RWPE2 (cell line): ENCODE results near the gene KIAA1671.

Source experiments
- ATAC-seq: fragments of 200-7000 bp; cut with Tn5 transposase; 3 replicates; pipeline ENCODE4 v1.9.1; 2021; ENCODE audit warnings: low read depth
- DNase-seq: peaks from one replicate; pipeline ENCODE4 v3.0.0-alpha.2; 2020; ENCODE audit warnings: low spot score
- H3K27ac ChIP-seq: fragments of 450-650 bp; 2 replicates; pipeline ENCODE4 v1.5.1; 2017; ENCODE audit warnings: mild to moderate bottlenecking; ENCODE audit not compliant: poor library complexity, severe bottlenecking
- H3K27me3 ChIP-seq: fragments of 250-450 bp; sonication (Bioruptor Pico); 2 replicates; pipeline ENCODE4 v1.5.1; 2021; ENCODE audit warnings: mild to moderate bottlenecking, moderate library complexity; ENCODE audit not compliant: insufficient read depth, poor library complexity, severe bottlenecking
- H3K36me3 ChIP-seq: fragments of 250-450 bp; sonication (Bioruptor Pico); 2 replicates; pipeline ENCODE4 v1.5.1; 2020; ENCODE audit warnings: low read depth, mild to moderate bottlenecking, moderate library complexity
- H3K4me1 ChIP-seq: fragments of 250-450 bp; sonication (Bioruptor Pico); 2 replicates; pipeline ENCODE4 v1.5.1; 2021; ENCODE audit warnings: mild to moderate bottlenecking, moderate library complexity; ENCODE audit not compliant: insufficient read depth, poor library complexity, severe bottlenecking
- H3K4me3 ChIP-seq: fragments of 250-450 bp; sonication (Bioruptor Pico); 2 replicates; pipeline ENCODE4 v1.5.1; 2021; ENCODE audit warnings: mild to moderate bottlenecking, moderate library complexity; ENCODE audit not compliant: severe bottlenecking
- H3K9me3 ChIP-seq: fragments of 250-450 bp; sonication (Bioruptor Pico); 2 replicates; pipeline ENCODE4 v1.5.1; 2021; ENCODE audit warnings: mild to moderate bottlenecking, moderate library complexity; ENCODE audit not compliant: severe bottlenecking
- TF ChIP-seq, protein P1 (sequence below): fragments of 450-650 bp; IDR thresholded peaks from one replicate; pipeline ENCODE4 v1.5.1; 2017; ENCODE audit warnings: mild to moderate bottlenecking, moderate library complexity; ENCODE audit not compliant: poor library complexity, severe bottlenecking

KIAA1671 gene

DNA sequence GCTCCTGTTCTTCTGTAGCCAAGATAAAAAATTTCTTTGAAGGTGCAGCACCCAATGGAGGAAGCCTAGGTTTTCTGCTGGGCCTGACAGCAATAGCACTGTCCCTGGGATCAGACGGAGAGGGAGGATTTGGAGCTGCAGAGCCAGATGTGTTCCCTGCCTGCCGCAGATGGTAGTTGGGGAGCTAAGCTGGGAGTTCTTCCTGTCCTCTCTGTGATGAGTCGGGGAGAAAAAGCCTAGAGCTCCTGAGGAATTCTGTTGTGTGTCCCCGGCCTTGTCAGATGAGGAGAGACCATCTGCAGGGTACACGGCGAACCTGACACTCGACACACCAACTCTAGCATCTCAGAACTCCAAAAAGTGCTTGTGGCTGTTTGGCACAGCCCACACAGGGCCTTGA, 143.4 kb downstream of the KIAA1671 start:
- TF ChIP-seq, protein P1, sequence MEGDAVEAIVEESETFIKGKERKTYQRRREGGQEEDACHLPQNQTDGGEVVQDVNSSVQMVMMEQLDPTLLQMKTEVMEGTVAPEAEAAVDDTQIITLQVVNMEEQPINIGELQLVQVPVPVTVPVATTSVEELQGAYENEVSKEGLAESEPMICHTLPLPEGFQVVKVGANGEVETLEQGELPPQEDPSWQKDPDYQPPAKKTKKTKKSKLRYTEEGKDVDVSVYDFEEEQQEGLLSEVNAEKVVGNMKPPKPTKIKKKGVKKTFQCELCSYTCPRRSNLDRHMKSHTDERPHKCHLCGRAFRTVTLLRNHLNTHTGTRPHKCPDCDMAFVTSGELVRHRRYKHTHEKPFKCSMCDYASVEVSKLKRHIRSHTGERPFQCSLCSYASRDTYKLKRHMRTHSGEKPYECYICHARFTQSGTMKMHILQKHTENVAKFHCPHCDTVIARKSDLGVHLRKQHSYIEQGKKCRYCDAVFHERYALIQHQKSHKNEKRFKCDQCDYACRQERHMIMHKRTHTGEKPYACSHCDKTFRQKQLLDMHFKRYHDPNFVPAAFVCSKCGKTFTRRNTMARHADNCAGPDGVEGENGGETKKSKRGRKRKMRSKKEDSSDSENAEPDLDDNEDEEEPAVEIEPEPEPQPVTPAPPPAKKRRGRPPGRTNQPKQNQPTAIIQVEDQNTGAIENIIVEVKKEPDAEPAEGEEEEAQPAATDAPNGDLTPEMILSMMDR = no peak
- no peaks in the 10 kb centered on the region for H3K27me3 ChIP-seq
- ATAC-seq = no peak
- no peaks in the 10 kb centered on the region for H3K4me1 ChIP-seq
- H3K27ac ChIP-seq = no peak overlapping the region
- H3K36me3 ChIP-seq = 0 out of 2 replicates have a peak, but pooled peaks cover 3% of the 10 kb centered on the region
- H3K4me3 ChIP-seq = no peak overlapping the region
- no peak for DNase-seq
- no peaks in the 10 kb centered on the region for H3K9me3 ChIP-seq

DNA sequence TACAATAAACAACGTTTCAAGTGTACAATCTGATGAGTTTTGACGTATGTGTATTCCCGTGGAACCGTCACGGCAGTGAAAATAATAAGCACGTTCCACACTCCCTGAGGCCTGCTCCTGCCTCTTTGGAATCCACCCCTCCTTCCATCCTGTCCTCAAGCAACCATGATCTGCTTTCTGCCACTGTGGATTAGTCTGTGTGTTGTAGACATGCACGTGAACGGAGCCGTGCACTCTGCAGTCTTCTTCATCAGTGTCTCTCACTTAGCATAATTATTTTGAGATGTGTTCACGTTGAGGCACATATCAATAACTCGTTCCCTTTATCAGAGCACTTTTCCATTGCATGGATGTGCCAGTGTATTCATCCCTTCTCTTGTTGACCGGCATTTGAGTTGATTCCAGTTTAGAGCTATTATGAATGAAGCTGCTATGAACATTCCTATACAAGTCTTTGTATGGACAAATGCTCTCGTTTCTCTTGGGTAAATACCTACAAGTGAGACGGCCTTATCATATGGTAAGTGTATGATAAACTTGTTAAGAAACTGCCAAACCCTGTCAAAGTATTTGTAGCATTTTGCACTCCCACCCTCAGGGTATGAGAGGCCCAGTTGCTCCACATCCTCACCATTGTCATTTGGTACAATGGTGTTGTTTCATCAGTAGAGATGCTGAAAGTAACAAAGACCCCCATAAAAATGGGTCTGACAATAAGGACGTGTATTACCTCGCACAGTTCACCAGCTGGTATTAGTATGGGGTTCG, 144.3 kb downstream of the KIAA1671 start:
- ATAC-seq (no peak), DNase-seq (no peak)
- H3K27ac ChIP-seq = no peak overlapping the region
- TF ChIP-seq, protein P1 = no peak
- 0 out of 2 replicates have a peak, but pooled peaks cover 3% of the 10 kb centered on the region for H3K36me3 ChIP-seq
- H3K9me3 ChIP-seq = no peaks in the 10 kb centered on the region
- H3K4me3 ChIP-seq = no peak overlapping the region
- H3K4me1 ChIP-seq = no peaks in the 10 kb centered on the region
- H3K27me3 ChIP-seq = no peaks in the 10 kb centered on the region

DNA sequence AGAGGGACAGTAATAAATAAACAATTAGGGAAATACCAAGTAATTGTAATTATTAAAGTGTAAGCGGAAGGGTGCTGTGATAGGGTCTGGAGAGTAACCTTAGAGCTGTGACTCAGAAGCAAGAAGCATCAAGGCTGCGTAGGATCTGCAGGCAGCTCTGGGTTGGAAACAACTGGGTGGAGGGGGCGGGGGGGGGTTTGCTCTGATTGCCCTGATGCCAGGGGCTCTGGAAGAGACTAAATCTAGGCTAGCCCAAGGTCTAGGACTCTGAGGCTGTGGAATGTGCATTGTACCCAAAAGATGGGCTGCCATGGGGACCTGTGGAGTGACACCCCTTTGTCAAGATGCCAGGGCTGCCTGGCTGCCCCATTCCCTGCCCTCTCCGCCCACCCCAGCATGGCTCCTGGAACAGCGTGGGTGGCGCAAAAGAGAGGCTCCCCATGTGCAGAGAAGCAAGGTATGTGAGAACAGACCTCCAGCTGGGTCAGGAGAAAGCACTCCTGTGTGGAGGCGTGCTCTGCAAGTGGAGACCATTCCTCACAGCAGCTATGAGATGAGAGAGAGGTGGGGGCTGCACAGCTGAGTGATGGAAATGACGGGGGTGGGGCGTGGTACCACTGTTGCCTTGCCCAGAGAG, 146.0 kb downstream of the KIAA1671 start:
- DNase-seq = no peak
- ATAC-seq = no peak
- 0 out of 2 replicates have a peak, but pooled peaks cover 3% of the 10 kb centered on the region for H3K36me3 ChIP-seq
- H3K4me3 ChIP-seq = no peak overlapping the region
- no peaks in the 10 kb centered on the region for H3K27me3 ChIP-seq
- no peak overlapping the region for H3K27ac ChIP-seq
- TF ChIP-seq, protein P1 = no peak
- no peaks in the 10 kb centered on the region for H3K9me3 ChIP-seq
- no peaks in the 10 kb centered on the region for H3K4me1 ChIP-seq

DNA sequence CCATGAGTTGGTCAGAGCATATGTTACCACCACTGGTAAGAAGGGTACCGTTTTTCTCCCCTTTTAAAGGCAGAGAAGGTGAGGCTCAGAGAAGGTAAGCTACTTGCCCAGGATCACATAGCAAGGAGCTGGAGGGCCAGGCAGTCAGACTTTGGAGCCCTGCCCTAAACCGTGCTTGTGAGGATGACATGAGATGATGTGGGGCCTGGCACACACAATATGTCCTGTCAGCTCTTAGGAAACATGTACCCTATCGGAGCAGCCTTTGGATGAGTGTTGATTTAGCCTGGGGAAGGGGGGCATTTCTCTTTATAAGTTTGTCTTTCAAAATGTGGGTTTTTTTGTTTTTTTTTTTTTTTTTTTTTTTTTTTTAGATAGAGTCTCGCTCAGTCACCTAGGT, 146.7 kb downstream of the KIAA1671 start:
- H3K9me3 ChIP-seq = no peaks in the 10 kb centered on the region
- ATAC-seq = no peak
- H3K27me3 ChIP-seq = no peaks in the 10 kb centered on the region
- TF ChIP-seq, protein P1 = no peak
- no peaks in the 10 kb centered on the region for H3K4me1 ChIP-seq
- no peak overlapping the region for H3K27ac ChIP-seq
- DNase-seq = no peak
- 0 out of 2 replicates have a peak, but pooled peaks cover 3% of the 10 kb centered on the region for H3K36me3 ChIP-seq
- no peak overlapping the region for H3K4me3 ChIP-seq
